ENCODE data around the gene PBRM1. TPM values are rescaled to one million over a fixed set of nuclear protein-coding genes. Genes with fewer than 3 reads are reported as not detected.
"Not testable (repeated sequence)": the region's sequence is repeated elsewhere in the genome, so short reads cannot be mapped to it uniquely, and the experiment has no call there.

The PBRM1 gene
- total and polyA plus RNA-seq, 2 donors (not counting 1 experiment from before 2014, with no cell fraction given): 16.8 to 85.9 TPM

GRCh38 chr3:52679199-52679538, 6.5 kb downstream of the PBRM1 start:
- H2AFZ ChIP-seq (ENCODE audit: insufficient read depth, low read depth, low read length, poor library complexity, severe bottlenecking): no peak overlapping the region
- POLR2A ChIA-PET: no interaction called here
- peaks cover 17% of the 10 kb centered on the region for H4K20me1 ChIP-seq (ENCODE audit: control insufficient read depth, insufficient read depth, low read length, poor library complexity, severe bottlenecking)
- no peak overlapping the region for H3K4me2 ChIP-seq (replicated peaks; ENCODE audit: low read depth, low read length, poor library complexity, severe bottlenecking)
- H3K27ac ChIP-seq (ENCODE audit: low read length in 2 of 2): no peak overlapping the region
- no peak for TF ChIP-seq CTCF (IDR thresholded peaks at IDR 0.05)
- no peak overlapping the region for H3K9ac ChIP-seq (ENCODE audit: low read length)
- Mint-ChIP-seq H3K4me1 (peaks cover 16% of the 10 kb centered on the region), H3K27me3 (no peaks in the 10 kb centered on the region), H3K27ac (no peak overlapping the region), H3K9me3 (ENCODE audit: insufficient read depth) (no peaks in the 10 kb centered on the region), H3K4me3 (no peak overlapping the region)
- peaks cover 83% of the 10 kb centered on the region for H3K79me2 ChIP-seq (ENCODE audit: control insufficient read depth, insufficient read depth, low read length)
- ATAC-seq (ENCODE audit: low read depth) (no peak), DNase-seq (no peak)
- no peak overlapping the region for H3K4me3 ChIP-seq (ENCODE audit: control extremely low read depth in 1 of 5, extremely low read depth in 1 of 5, insufficient read depth in 1 of 5, low read depth in 2 of 5, low read length in 4 of 5)
- peaks cover under 1 to 3% of the 10 kb centered on the region in 2 donors for H3K4me1 ChIP-seq (ENCODE audit: control insufficient read depth in 2 of 2, insufficient read depth in 2 of 2, low read length in 2 of 2)
- 100% methylated on average over 1 of the region's 3 CpGs for WGBS (ENCODE audit: insufficient coverage)
- CTCF ChIA-PET: interaction anchor here (0.9 kb wide), 1 partner anchor 208 kb away, joined by 3 read pairs; no protein-coding TSS in a partner anchor
- H3K9me3 ChIP-seq (ENCODE audit: control extremely low read depth in 1 of 3, control insufficient read depth in 2 of 3, insufficient read depth in 1 of 3, low read length in 2 of 3): no peaks in the 10 kb centered on the region
- intact Hi-C loops (cut with micrococcal nuclease): no loop called here
- no peaks in the 10 kb centered on the region for H3K27me3 ChIP-seq (replicated peaks in 1 of 4; ENCODE audit: control extremely low read depth in 1 of 4, control insufficient read depth in 3 of 4, insufficient read depth in 4 of 4, low read length in 3 of 4)
- peaks cover 4 to 54% of the 10 kb centered on the region in 2 experiments for H3K36me3 ChIP-seq (replicated peaks in 1 of 2; ENCODE audit: control extremely low read depth in 1 of 2, control insufficient read depth in 1 of 2, extremely low read depth in 1 of 2, insufficient read depth in 2 of 2, low read length in 1 of 2)

- H4K20me1 ChIP-seq (ENCODE audit: control insufficient read depth, insufficient read depth, low read length, poor library complexity, severe bottlenecking): peaks cover 17% of the 10 kb centered on the region
- no peak overlapping the region for H3K27ac ChIP-seq (ENCODE audit: low read length in 2 of 2)
- H3K9ac ChIP-seq (ENCODE audit: low read length): no peak overlapping the region
- H3K9me3 Mint-ChIP-seq (ENCODE audit: insufficient read depth): no peaks in the 10 kb centered on the region
- WGBS (ENCODE audit: insufficient coverage): 96% methylated on average over 5 of the region's 6 CpGs
- ATAC-seq (ENCODE audit: low read depth): no peak
- ChIA-PET CTCF (interaction anchor here (0.9 kb wide), 1 partner anchor 207 kb away, joined by 3 read pairs; no protein-coding TSS in a partner anchor), POLR2A (no interaction called here)
- H3K27me3 ChIP-seq (replicated peaks in 1 of 4; ENCODE audit: control extremely low read depth in 1 of 4, control insufficient read depth in 3 of 4, insufficient read depth in 4 of 4, low read length in 3 of 4): no peaks in the 10 kb centered on the region
- TF ChIP-seq EZH2 (IDR thresholded peaks at IDR 0.05; ENCODE audit: borderline replicate concordance, insufficient read depth, low read depth, low read length, poor library complexity, severe bottlenecking) (no peak), CTCF (IDR thresholded peaks at IDR 0.05) (no peak)
- no peak overlapping the region for H3K27ac Mint-ChIP-seq
- no peaks in the 10 kb centered on the region for H3K27me3 Mint-ChIP-seq
- H3K4me1 ChIP-seq (ENCODE audit: control insufficient read depth in 2 of 2, insufficient read depth in 2 of 2, low read length in 2 of 2): peaks cover 0 to 3% of the 10 kb centered on the region in 2 donors
- H3K4me3 Mint-ChIP-seq: no peak overlapping the region
- intact Hi-C loops (cut with micrococcal nuclease): no loop called here
- H3K79me2 ChIP-seq (ENCODE audit: control insufficient read depth, insufficient read depth, low read length): peaks cover 79% of the 10 kb centered on the region
- no peak for DNase-seq
- no peak overlapping the region for H3K4me2 ChIP-seq (replicated peaks; ENCODE audit: low read depth, low read length, poor library complexity, severe bottlenecking)
- no peak overlapping the region for H2AFZ ChIP-seq (ENCODE audit: insufficient read depth, low read depth, low read length, poor library complexity, severe bottlenecking)
- H3K4me1 Mint-ChIP-seq: peaks cover 14% of the 10 kb centered on the region
- H3K36me3 ChIP-seq (replicated peaks in 1 of 2; ENCODE audit: control extremely low read depth in 1 of 2, control insufficient read depth in 1 of 2, extremely low read depth in 1 of 2, insufficient read depth in 2 of 2, low read length in 1 of 2): peaks cover 5 to 58% of the 10 kb centered on the region in 2 experiments
- H3K4me3 ChIP-seq (ENCODE audit: control extremely low read depth in 1 of 5, extremely low read depth in 1 of 5, insufficient read depth in 1 of 5, low read depth in 2 of 5, low read length in 4 of 5): no peak overlapping the region
- no peaks in the 10 kb centered on the region for H3K9me3 ChIP-seq (ENCODE audit: control extremely low read depth in 1 of 3, control insufficient read depth in 2 of 3, insufficient read depth in 1 of 3, low read length in 2 of 3)
Observed at GRCh38 chr3:52678265-52679198, 7.2 kb downstream of the PBRM1 start.

- H3K36me3 ChIP-seq (replicated peaks in 1 of 2; ENCODE audit: control extremely low read depth in 1 of 2, control insufficient read depth in 1 of 2, extremely low read depth in 1 of 2, insufficient read depth in 2 of 2, low read length in 1 of 2): peaks cover 13 to 66% of the 10 kb centered on the region in 2 experiments
- H3K27me3 Mint-ChIP-seq; H3K4me1 Mint-ChIP-seq; H3K9me3 Mint-ChIP-seq (ENCODE audit: insufficient read depth); ATAC-seq (ENCODE audit: low read depth); DNase-seq; CTCF ChIA-PET; H3K27ac ChIP-seq (ENCODE audit: low read length in 2 of 2); H2AFZ ChIP-seq (ENCODE audit: insufficient read depth, low read depth, low read length, poor library complexity, severe bottlenecking); H3K27ac Mint-ChIP-seq; POLR2A ChIA-PET; intact Hi-C loops (cut with micrococcal nuclease); H3K4me3 ChIP-seq (ENCODE audit: control extremely low read depth in 1 of 5, extremely low read depth in 1 of 5, insufficient read depth in 1 of 5, low read depth in 2 of 5, low read length in 4 of 5); H3K27me3 ChIP-seq (replicated peaks in 1 of 4; ENCODE audit: control extremely low read depth in 1 of 4, control insufficient read depth in 3 of 4, insufficient read depth in 4 of 4, low read length in 3 of 4); H3K4me2 ChIP-seq (replicated peaks; ENCODE audit: low read depth, low read length, poor library complexity, severe bottlenecking); H3K9me3 ChIP-seq (ENCODE audit: control extremely low read depth in 1 of 3, control insufficient read depth in 2 of 3, insufficient read depth in 1 of 3, low read length in 2 of 3); H3K4me1 ChIP-seq (ENCODE audit: control insufficient read depth in 2 of 2, insufficient read depth in 2 of 2, low read length in 2 of 2); H3K4me3 Mint-ChIP-seq; H3K9ac ChIP-seq (ENCODE audit: low read length): not testable (repeated sequence)
- no CpG with 5 or more reads among the region's 3 CpGs for WGBS (ENCODE audit: insufficient coverage)
- H3K79me2 ChIP-seq (ENCODE audit: control insufficient read depth, insufficient read depth, low read length): peaks cover 63% of the 10 kb centered on the region
- peaks cover 17% of the 10 kb centered on the region for H4K20me1 ChIP-seq (ENCODE audit: control insufficient read depth, insufficient read depth, low read length, poor library complexity, severe bottlenecking)
Observed at GRCh38 chr3:52676201-52676600, 9.5 kb downstream of the PBRM1 start.
